Psoas muscle (tissue), 8 donors: Measurements from ENCODE around the gene ZFYVE26. TPM values are rescaled to one million over a fixed set of nuclear protein-coding genes. Genes with fewer than 3 reads are reported as not detected.

Experiments
- ATAC-seq, 4 donors: fragments of 200-7000 bp; cut with Tn5 transposase; one replicate each; pipeline ENCODE4 v1.9.1; 2020; ENCODE audit warnings: moderate library complexity in 3 of 4, mild to moderate bottlenecking in 2 of 4
- DNase-seq, 2 donors: peaks; one replicate each; pipeline ENCODE4 v3.0.0-alpha.2; 2020
- H3K27ac ChIP-seq: fragments of 200-600 bp; one replicate; pipeline ENCODE4 v1.8.0; 2022
- H3K27me3 ChIP-seq, 3 donors: fragments of 200-600 bp in 1 of 3; one replicate each; pipeline versions ENCODE4 v1.6.1 to v1.8.0; 2013 to 2022; ENCODE audit warnings: low read length in 2 of 3, mild to moderate bottlenecking in 2 of 3, moderate library complexity in 1 of 3; ENCODE audit not compliant: insufficient read depth in 3 of 3
- H3K36me3 ChIP-seq, 2 donors: fragments of 200-600 bp in 1 of 2; one replicate each; pipeline versions ENCODE4 v1.6.1 to v1.8.0; 2013 to 2022; ENCODE audit warnings: low read depth in 1 of 2, mild to moderate bottlenecking in 1 of 2, moderate library complexity in 1 of 2; ENCODE audit not compliant: insufficient read depth in 1 of 2
- H3K4me1 ChIP-seq: fragments of 200-600 bp; one replicate; pipeline ENCODE4 v1.8.0; 2022
- H3K4me3 ChIP-seq: fragments of 200-600 bp; one replicate; pipeline ENCODE4 v1.8.0; 2022; ENCODE audit warnings: mild to moderate bottlenecking
- H3K9me3 ChIP-seq: fragments of 200-600 bp; one replicate; pipeline ENCODE4 v1.8.0; 2022
- CTCF ChIP-seq: fragments of 200-600 bp; IDR thresholded peaks from one replicate; pipeline ENCODE4 v1.8.0; 2022; ENCODE audit warnings: antibody characterized with exemption
- WGBS, 3 donors: extraction: QIAGEN DNeasy Blood & Tissue Kit; methylation state at CpG; one replicate each; pipeline versions ENCODE4 v1.1.6 to v1.1.7; 2013; 5-methylcytosine and 5-hydroxymethylcytosine counted together
- intact Hi-C, 2 donors: fragments of 100-400 bp; cut with DNase I; formaldehyde crosslinking; loops; one replicate each; pipeline versions ENCODE4 v1.11.0 to v1.14.2; 2022
- polyA plus RNA-seq, 3 donors: library from polyadenylated mRNA; stranded (reverse); fragments of 200-250 nt; gene quantifications; one replicate each; pipeline ENCODE4 v1.2.3, GENCODE V29; 2013
- total RNA-seq, 4 donors: library from RNA; stranded (reverse); fragmentation: NEBNext Ultra II Directional in 2 of 4; extraction: Animal tissue kit (Norgen Biotek cat#: 25700) in 2 of 4; gene quantifications; one replicate each; pipeline versions ENCODE4 v1.2.1 to v1.2.4, GENCODE V29; 2021 to 2023
- donor health status: healthy with polysubstance abuse.
- donor health status: DM: no; HTN: no; CAD: no; lungs with moderate emphysema.
- donor health status: Bipolar disorder and iron deficiency.
- donor health status: healthy.
- donor health status: DM: yes; HTN: yes; CAD: no.
- donor health status: DM: no; HTN: no; CAD: no.
- donor health status: DM: no; HTN: no; CAD: no.
- donor health status: DM: yes; HTN: yes; CAD: no.

ZFYVE26 gene
- total and polyA plus RNA-seq, 7 donors: 3.9 to 18.7 (median 14.9) TPM

GRCh38 chr14:67776653-67777322, 39.6 kb downstream of the ZFYVE26 start:
- no peak for TF ChIP-seq CTCF
- Histone ChIP-seq H3K36me3 (peaks cover 12 to 100% of the 10 kb centered on the region in 2 donors), H3K27ac (peak overlapping the region; percentile 46), H3K9me3 (no peaks in the 10 kb centered on the region), H3K4me3 (no peak overlapping the region), H3K4me1 (peaks cover 4% of the 10 kb centered on the region), H3K27me3 (no peaks in the 10 kb centered on the region)
- 29 to 70% (median 41%) methylated on average over 4 of the region's 4 CpGs for WGBS, 3 donors
- DNase-seq: no peak
- ATAC-seq: peak in 3 of 4 donors; percentile 74 to 89 (median 82)
- intact Hi-C loops: no loop called here

DNA sequence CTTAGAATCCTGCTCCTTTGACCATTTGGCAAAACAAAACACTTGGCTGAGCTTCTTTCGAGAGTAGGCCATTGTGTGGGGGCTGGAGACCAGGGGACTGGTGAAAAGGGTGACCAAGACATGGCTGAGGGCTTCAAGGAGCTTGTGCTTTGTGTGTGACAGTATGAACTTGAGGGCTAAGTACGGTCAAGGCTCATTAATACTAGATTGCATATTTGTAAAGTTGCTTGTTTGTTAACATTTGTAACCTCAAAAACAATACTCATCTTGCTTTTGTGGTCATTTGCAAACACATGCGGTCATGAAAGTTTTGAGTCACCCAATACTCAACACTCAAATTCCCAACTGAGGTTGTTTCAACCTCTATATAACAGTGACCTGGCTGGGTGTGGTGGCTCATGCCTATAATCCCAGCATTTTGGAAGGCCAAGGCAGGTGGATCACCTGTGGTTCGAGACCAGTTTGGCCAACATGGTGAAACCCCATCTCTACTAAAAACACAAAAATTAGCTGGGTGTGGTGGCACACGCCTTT, 42.5 kb downstream of the ZFYVE26 start:
- Histone ChIP-seq H3K27me3 (no peaks in the 10 kb centered on the region), H3K4me3 (no peak overlapping the region), H3K36me3 (peaks cover 15 to 100% of the 10 kb centered on the region in 2 donors), H3K9me3 (no peaks in the 10 kb centered on the region), H3K4me1 (peaks cover 4% of the 10 kb centered on the region), H3K27ac (no peak overlapping the region)
- WGBS, 3 donors: 90 to 93% (median 92%) methylated on average over 5 of the region's 5 CpGs
- DNase-seq: no peak
- intact Hi-C loops: no loop called here
- TF ChIP-seq CTCF: no peak
- no peak for ATAC-seq

DNA sequence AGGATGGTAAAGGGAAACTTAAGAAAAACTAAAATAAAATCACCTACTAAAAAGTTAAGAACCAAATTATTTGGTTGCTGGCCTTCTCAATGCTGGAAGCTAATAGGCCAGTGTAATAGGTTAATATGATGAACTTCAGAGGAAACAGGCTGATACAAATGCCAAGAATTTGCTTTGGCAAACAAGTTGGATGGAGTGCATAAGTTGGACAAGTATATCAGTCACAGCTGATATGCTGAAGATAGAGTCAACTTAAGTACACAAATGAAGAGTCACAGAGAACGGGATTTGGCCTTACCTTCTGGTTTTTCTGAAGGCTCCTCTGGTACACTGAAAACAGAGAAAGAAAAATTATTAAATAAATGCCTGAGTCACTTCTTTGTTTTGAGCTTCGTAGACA, 48.2 kb downstream of the ZFYVE26 start:
- H3K9me3 ChIP-seq: no peaks in the 10 kb centered on the region
- DNase-seq (no peak), ATAC-seq (no peak)
- TF ChIP-seq CTCF: no peak
- no peaks in the 10 kb centered on the region for H3K4me1 ChIP-seq
- no peaks in the 10 kb centered on the region for H3K27me3 ChIP-seq
- no peak overlapping the region for H3K27ac ChIP-seq
- intact Hi-C loops: loop anchor here in 1 of 2 donors (5.0 kb wide), 1 partner anchor 39 kb away; no protein-coding TSS in a partner anchor
- no peak overlapping the region for H3K4me3 ChIP-seq
- peaks cover 23 to 100% of the 10 kb centered on the region in 2 donors for H3K36me3 ChIP-seq
- WGBS, 3 donors: 81 to 90% (median 87%) methylated on average over 2 of the region's 2 CpGs

GRCh38 chr14:67766035-67766680, 50.2 kb downstream of the ZFYVE26 start:
- ATAC-seq (no peak), DNase-seq (no peak)
- TF ChIP-seq CTCF: no peak
- intact Hi-C loops: loop anchor here in 1 of 2 donors (5.0 kb wide), 1 partner anchor 41 kb away; no protein-coding TSS in a partner anchor
- Histone ChIP-seq H3K36me3 (peaks cover 25 to 100% of the 10 kb centered on the region in 2 donors), H3K4me3 (no peak overlapping the region), H3K27me3 (no peaks in the 10 kb centered on the region), H3K9me3 (no peaks in the 10 kb centered on the region), H3K4me1 (no peaks in the 10 kb centered on the region), H3K27ac (no peak overlapping the region)
- WGBS, 3 donors: 63 to 73% (median 65%) methylated on average over 10 of the region's 10 CpGs
